Bronchial epithelial cell (primary cell): Measurements from ENCODE around the gene DYRK1A. TPM values are rescaled to one million over a fixed set of nuclear protein-coding genes. Genes with fewer than 3 reads are reported as not detected.

Source experiments
- DNase-seq: peaks from one replicate; pipeline ENCODE4 v3.0.0-alpha.2; 2010; ENCODE audit warnings: low read depth
- FAIRE-seq: peaks from 2 replicates; lab custom pipeline; 2011; peaks lifted over from hg19 to GRCh38; lab: Jason Lieb, UNC
- H3K27me3 ChIP-seq: 2 replicates; pipeline ENCODE4 v1.5.1; 2011; ENCODE audit warnings: low read length; ENCODE audit not compliant: control insufficient read depth, insufficient read depth
- H3K36me3 ChIP-seq: 2 replicates; pipeline ENCODE4 v1.5.1; 2011; ENCODE audit warnings: low read length; ENCODE audit not compliant: control insufficient read depth, insufficient read depth
- H3K4me3 ChIP-seq: 2 replicates; pipeline ENCODE4 v1.5.1; 2011; ENCODE audit warnings: mild to moderate bottlenecking, low read depth, low read length, control low read depth
- total RNA-seq: library from RNA; depleted of rRNA; stranded (reverse); fragments of >200 nt; gene quantifications from 2 replicates; pipeline ENCODE4 v1.2.1, GENCODE V29; 2014
- TF ChIP-seq, protein P1 (sequence below): IDR thresholded peaks from 2 replicates; pipeline ENCODE4 v1.5.1; 2011; ENCODE audit warnings: mild to moderate bottlenecking, moderate library complexity, low read length, control low read depth, inconsistent platforms; ENCODE audit not compliant: insufficient read depth, severe bottlenecking

DYRK1A gene
- total RNA-seq, 1 donor from 2014 or later = 51.1 TPM

- H3K4me3 ChIP-seq = no peak overlapping the region
- no peak for FAIRE-seq
- TF ChIP-seq, protein P1, sequence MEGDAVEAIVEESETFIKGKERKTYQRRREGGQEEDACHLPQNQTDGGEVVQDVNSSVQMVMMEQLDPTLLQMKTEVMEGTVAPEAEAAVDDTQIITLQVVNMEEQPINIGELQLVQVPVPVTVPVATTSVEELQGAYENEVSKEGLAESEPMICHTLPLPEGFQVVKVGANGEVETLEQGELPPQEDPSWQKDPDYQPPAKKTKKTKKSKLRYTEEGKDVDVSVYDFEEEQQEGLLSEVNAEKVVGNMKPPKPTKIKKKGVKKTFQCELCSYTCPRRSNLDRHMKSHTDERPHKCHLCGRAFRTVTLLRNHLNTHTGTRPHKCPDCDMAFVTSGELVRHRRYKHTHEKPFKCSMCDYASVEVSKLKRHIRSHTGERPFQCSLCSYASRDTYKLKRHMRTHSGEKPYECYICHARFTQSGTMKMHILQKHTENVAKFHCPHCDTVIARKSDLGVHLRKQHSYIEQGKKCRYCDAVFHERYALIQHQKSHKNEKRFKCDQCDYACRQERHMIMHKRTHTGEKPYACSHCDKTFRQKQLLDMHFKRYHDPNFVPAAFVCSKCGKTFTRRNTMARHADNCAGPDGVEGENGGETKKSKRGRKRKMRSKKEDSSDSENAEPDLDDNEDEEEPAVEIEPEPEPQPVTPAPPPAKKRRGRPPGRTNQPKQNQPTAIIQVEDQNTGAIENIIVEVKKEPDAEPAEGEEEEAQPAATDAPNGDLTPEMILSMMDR = no peak
- H3K27me3 ChIP-seq = no peaks in the 10 kb centered on the region
- no peak for DNase-seq
- H3K36me3 ChIP-seq = no peaks in the 10 kb centered on the region
Measured at GRCh38 chr21:37335053-37335452, 31.5 kb upstream of the DYRK1A start.

DNA sequence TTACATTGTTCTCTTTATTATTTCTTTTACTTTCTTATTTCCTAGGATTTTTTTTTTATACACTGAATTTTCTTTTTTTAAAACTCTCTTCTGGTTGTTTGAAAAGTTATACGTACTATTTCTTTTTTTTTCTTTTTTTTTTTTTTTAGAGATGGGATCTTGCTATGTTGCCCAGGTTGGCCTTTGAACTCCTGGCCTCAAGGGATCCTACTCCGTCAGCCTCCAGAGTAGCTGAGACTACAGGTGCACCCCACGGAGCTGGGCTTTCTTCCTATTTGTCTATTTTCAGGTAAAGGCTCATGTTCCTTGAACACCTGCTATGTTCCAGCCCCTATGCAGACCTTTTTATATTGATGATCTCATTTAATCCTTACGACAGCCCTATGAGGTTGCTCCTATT, 29.4 kb upstream of the DYRK1A start:
- TF ChIP-seq, protein P1 = no peak
- DNase-seq (no peak), FAIRE-seq (no peak)
- Histone ChIP-seq H3K36me3 (no peaks in the 10 kb centered on the region), H3K27me3 (no peaks in the 10 kb centered on the region), H3K4me3 (no peak overlapping the region)

- FAIRE-seq (no peak), DNase-seq (no peak)
- Histone ChIP-seq H3K27me3 (no peaks in the 10 kb centered on the region), H3K4me3 (no peak overlapping the region), H3K36me3 (no peaks in the 10 kb centered on the region)
- TF ChIP-seq, protein P1 = no peak
Measured at GRCh38 chr21:37337831-37338230, 28.7 kb upstream of the DYRK1A start.

DNA sequence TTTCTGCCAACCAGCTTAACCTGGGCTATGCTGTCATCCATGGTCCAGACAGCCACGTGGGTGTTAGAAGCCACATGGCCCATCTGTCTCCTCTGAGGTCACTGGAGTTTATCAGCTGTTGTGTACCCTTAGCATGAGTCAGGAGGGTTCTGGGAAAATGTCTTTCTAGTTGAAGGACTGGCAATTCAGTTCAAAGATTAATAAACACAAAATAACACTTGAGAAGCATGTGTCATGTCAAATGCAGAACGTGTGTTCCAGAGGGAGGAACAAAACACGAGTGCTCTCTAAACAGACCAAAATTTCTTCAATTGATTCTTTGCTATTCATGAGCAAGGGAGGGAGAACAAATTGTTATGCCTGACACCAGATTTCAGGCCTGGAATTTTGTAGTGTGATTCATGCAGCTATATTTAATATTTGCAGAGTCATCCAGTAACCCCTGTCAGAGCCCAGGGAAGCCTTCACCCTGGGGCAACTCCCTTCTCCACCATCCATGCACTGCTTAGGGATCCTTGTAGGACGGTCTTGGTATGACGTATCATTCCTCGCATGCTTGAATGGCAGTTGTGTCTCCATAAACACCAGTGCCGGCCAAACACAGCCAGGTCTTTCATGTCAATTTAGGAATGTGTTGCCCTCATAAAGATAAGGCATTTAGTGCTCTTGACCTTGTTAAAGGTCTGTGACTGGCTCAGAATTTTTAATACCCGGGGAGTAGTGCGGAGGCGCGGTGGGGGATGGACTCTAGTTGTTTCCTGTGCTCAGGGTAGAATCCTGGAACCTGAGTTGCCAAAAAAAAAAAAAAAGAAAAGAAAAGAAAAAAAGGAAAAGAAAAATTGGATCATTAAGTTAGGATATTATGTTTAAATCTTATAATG, 27.7 kb upstream of the DYRK1A start:
- Histone ChIP-seq H3K4me3 (no peak overlapping the region), H3K27me3 (no peaks in the 10 kb centered on the region), H3K36me3 (no peaks in the 10 kb centered on the region)
- FAIRE-seq (no peak), DNase-seq (peak; percentile 97)
- TF ChIP-seq, protein P1 = no peak

DNA sequence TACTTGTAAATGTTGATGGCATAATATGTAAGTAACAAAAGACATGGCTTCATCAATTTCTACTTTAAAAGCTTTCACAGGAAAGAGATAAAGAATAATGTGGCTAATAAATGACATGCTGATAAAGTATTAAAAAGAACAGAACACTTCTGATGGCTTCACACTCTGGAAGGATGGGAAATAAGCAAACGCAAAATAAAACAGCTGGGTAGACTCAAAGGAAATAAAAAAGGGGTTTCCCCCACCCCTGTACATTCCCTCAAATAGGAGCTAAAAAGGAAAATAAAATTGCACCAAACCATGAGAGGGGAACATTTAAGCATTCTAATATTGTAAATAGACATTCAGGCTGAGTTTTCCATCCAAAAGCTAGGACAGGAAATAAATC, 27.0 kb upstream of the DYRK1A start:
- no peak for DNase-seq
- H3K36me3 ChIP-seq = no peaks in the 10 kb centered on the region
- H3K27me3 ChIP-seq = no peaks in the 10 kb centered on the region
- FAIRE-seq = no peak
- TF ChIP-seq, protein P1 = no peak
- no peak overlapping the region for H3K4me3 ChIP-seq
